Spleen (tissue), 7 donors: ENCODE data around the gene PARD6G.

Experiments used
- CTCF ChIP-seq, 11 experiments: fragments of 200-600 bp in 7 of 11; fragments of 450-650 bp in 4 of 11; sonication (generic) in 4 of 11; IDR thresholded peaks in 8 of 11; conservative IDR thresholded peaks in 3 of 11; 1 replicate in 7 of 11; 2 replicates in 4 of 11; pipeline versions ENCODE4 v1.4.0 to v1.8.0; 2016 to 2021; ENCODE audit warnings: antibody characterized with exemption in 11 of 11, inconsistent platforms in 4 of 11, mild to moderate bottlenecking in 1 of 11
- POLR2AphosphoS5 ChIP-seq, 3 donors: sonication (generic); formaldehyde crosslinking; IDR thresholded peaks; one replicate each; pipeline ENCODE4 v1.5.1; 2017; ENCODE audit warnings: antibody characterized with exemption in 3 of 3
- donor health status: DM: no; HTN: no; CAD: no; lungs with moderate emphysema.
- donor health status: DM: no; HTN: no; CAD: no.
- donor health status: DM: no; HTN: no; CAD: no.

- no peak for TF ChIP-seq CTCF (IDR thresholded peaks at IDR 0.05 in 8 of 11, conservative IDR thresholded peaks at IDR 0.05 in 3 of 11)
- TF ChIP-seq POLR2AphosphoS5 (IDR thresholded peaks at IDR 0.05): no peak
Measured at GRCh38 chr18:80196528-80197320, 50.6 kb downstream of the PARD6G start.
